Left ventricle myocardium inferior (tissue), 1 donor: ENCODE results near the gene RACGAP1. TPM values are rescaled to one million over a fixed set of nuclear protein-coding genes. Genes with fewer than 3 reads are reported as not detected.

Source experiments
- DNase-seq: peaks from one replicate; pipeline ENCODE4 v3.0.0-alpha.2; 2020
- H3K27ac ChIP-seq: fragments of 200-600 bp; replicated peaks from 2 replicates; pipeline ENCODE4 v1.8.0; 2021
- H3K27me3 ChIP-seq: fragments of 200-600 bp; 2 replicates; pipeline ENCODE4 v1.8.0; 2021; ENCODE audit warnings: low read depth
- H3K36me3 ChIP-seq: fragments of 200-600 bp; 2 replicates; pipeline ENCODE4 v1.8.0; 2021
- H3K4me1 ChIP-seq: fragments of 200-600 bp; 2 replicates; pipeline ENCODE4 v1.8.0; 2021
- H3K4me3 ChIP-seq: fragments of 200-600 bp; 2 replicates; pipeline ENCODE4 v1.8.0; 2021; ENCODE audit warnings: mild to moderate bottlenecking, moderate library complexity
- H3K9me3 ChIP-seq: fragments of 200-600 bp; replicated peaks from 2 replicates; pipeline ENCODE4 v1.8.0; 2021
- intact Hi-C: fragments of 100-400 bp; cut with micrococcal nuclease; formaldehyde crosslinking; loops from one replicate; pipeline ENCODE4 v1.11.0; 2022
- total RNA-seq: library from RNA; stranded (reverse); fragmentation: NEBNext Ultra II Directional; extraction: Animal tissue kit (Norgen Biotek cat#: 25700); gene quantifications from one replicate; pipeline ENCODE4 v1.2.1, GENCODE V29; 2021
- TF ChIP-seq, protein P1 (sequence below): fragments of 200-600 bp; IDR thresholded peaks from 2 replicates; pipeline ENCODE4 v1.8.0; 2021; ENCODE audit warnings: antibody characterized with exemption, mild to moderate bottlenecking, borderline replicate concordance
- donor health status: DM: no; HTN: yes; CAD: no; lungs with severe emphysema.

The RACGAP1 gene
- total RNA-seq, 1 donor from 2014 or later: 5.4 TPM

DNA sequence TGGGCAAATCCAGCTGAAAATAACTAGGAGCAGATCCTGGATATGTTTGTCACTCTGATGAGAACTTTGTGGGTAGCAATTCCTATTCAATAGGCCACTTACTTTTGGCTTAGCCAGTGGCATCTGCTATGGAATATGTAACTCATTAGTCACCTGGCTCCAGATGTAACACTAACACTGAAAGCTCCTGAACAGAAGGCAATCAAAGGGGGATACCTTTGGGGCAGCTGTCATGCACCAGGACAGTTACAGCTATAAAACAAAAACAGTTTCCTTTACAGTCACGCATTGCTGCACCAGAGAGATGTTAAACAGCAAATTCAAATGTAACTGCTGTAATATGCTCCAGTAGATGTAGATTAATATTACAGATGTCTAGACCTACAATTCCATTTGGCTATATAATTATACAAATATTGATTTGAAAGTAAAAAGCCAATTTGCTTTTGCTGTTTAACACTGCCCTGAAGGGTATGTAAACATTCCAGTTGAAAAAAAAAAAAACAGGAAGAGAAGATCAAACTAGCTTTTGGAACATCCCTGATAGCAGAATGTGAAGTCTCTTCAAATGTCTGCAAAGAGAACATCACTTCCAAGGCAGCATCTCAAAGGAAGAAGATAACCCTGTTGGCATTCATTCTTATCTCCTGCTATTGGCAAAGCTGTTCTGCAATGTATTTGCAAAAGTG is 18.4 kb downstream of the RACGAP1 start:
- no peak for DNase-seq
- TF ChIP-seq, protein P1, sequence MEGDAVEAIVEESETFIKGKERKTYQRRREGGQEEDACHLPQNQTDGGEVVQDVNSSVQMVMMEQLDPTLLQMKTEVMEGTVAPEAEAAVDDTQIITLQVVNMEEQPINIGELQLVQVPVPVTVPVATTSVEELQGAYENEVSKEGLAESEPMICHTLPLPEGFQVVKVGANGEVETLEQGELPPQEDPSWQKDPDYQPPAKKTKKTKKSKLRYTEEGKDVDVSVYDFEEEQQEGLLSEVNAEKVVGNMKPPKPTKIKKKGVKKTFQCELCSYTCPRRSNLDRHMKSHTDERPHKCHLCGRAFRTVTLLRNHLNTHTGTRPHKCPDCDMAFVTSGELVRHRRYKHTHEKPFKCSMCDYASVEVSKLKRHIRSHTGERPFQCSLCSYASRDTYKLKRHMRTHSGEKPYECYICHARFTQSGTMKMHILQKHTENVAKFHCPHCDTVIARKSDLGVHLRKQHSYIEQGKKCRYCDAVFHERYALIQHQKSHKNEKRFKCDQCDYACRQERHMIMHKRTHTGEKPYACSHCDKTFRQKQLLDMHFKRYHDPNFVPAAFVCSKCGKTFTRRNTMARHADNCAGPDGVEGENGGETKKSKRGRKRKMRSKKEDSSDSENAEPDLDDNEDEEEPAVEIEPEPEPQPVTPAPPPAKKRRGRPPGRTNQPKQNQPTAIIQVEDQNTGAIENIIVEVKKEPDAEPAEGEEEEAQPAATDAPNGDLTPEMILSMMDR: no peak
- Histone ChIP-seq H3K36me3 (no peaks in the 10 kb centered on the region), H3K27ac (no peak overlapping the region), H3K27me3 (no peaks in the 10 kb centered on the region), H3K9me3 (no peaks in the 10 kb centered on the region), H3K4me1 (peaks cover 13% of the 10 kb centered on the region), H3K4me3 (no peak overlapping the region)
- intact Hi-C loops: no loop called here

DNA sequence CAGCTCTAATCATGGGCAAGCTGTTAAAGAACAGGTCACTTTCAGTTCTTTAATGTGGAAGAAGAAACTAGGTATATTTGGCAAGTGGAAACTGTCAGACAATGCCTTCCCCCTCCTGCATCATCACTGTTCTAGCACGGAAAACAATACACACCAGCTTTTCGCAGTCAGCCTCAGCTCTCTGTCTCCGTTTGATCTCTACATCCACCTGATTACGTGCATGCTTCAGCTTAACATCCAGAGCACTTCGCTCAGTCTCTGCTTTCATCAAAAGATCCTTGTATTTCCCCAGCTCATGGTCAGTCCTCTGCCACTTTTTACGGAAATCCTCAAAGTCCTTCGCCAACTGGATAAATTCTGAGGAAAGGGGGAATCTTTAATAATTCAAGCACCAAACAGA is 19.0 kb downstream of the RACGAP1 start:
- no peak for DNase-seq
- Histone ChIP-seq H3K36me3 (no peaks in the 10 kb centered on the region), H3K9me3 (no peaks in the 10 kb centered on the region), H3K27me3 (no peaks in the 10 kb centered on the region), H3K27ac (no peak overlapping the region), H3K4me1 (peaks cover 13% of the 10 kb centered on the region), H3K4me3 (no peak overlapping the region)
- TF ChIP-seq, protein P1: no peak
- intact Hi-C loops: no loop called here

DNA sequence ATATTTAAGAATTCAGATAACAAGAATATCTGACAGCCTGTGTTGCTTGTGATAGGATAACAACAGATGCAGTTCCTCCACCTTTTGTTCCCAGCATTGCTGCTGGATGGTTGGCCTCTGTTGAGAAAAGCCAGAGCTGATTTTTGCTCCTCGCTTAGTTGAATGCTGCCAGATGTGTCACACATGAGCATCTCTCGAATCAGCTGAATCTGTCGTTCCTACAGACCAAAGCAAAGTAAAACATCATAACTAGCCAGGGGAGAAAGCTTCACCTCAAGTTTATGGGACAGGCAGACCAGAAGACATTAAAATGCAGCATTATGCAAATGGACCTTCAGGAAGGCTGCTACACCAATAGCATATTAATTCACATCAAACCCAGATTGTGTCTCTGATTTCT is 20.1 kb downstream of the RACGAP1 start:
- peaks cover 13% of the 10 kb centered on the region for H3K4me1 ChIP-seq
- TF ChIP-seq, protein P1: no peak
- H3K36me3 ChIP-seq: no peaks in the 10 kb centered on the region
- no peaks in the 10 kb centered on the region for H3K9me3 ChIP-seq
- no peaks in the 10 kb centered on the region for H3K27me3 ChIP-seq
- DNase-seq: no peak
- H3K4me3 ChIP-seq: no peak overlapping the region
- intact Hi-C loops: no loop called here
- no peak overlapping the region for H3K27ac ChIP-seq

DNA sequence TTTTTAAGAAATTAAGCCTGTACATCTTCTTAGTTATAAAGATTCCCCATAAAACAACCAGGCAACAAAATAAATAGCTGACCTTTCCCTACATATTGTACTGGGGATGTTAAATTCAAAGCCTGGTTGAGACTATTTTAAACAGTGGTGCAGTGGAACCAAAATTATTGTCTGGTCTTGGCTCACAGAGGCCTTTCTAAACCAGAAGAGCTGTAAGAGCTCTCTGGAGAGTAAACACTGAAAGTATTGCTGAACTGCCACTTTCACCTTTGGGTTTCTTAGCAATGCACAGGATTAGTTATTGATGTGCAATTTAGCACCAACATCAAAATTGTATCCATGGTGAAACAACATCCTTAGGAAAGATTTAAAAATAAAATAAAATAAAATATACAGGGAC is 20.6 kb downstream of the RACGAP1 start:
- TF ChIP-seq, protein P1: no peak
- no peaks in the 10 kb centered on the region for H3K9me3 ChIP-seq
- no peak for DNase-seq
- no peaks in the 10 kb centered on the region for H3K27me3 ChIP-seq
- intact Hi-C loops: no loop called here
- H3K4me1 ChIP-seq: peaks cover 13% of the 10 kb centered on the region
- H3K4me3 ChIP-seq: no peak overlapping the region
- H3K36me3 ChIP-seq: no peaks in the 10 kb centered on the region
- H3K27ac ChIP-seq: no peak overlapping the region

DNA sequence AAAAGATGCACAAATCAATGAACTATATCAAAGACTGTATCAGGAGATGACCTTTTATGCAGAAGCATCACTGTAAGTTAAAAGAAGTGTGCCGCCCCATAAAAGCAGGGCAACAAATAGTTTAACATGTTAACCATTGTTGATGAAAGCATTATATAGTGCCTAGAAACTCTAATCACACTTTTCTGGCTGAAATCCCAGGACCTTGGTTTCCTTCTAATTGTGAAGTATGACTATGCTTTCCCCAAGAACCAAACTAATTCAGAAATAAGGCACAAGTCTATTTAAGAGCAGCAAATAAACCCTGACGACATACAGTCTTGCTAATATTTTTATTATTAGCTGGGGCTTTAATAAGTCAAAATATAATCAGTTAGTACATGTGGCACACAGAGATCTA is 21.7 kb downstream of the RACGAP1 start:
- no peaks in the 10 kb centered on the region for H3K27me3 ChIP-seq
- H3K4me1 ChIP-seq: peaks cover 13% of the 10 kb centered on the region
- H3K36me3 ChIP-seq: peaks cover 2% of the 10 kb centered on the region
- no peak overlapping the region for H3K27ac ChIP-seq
- H3K4me3 ChIP-seq: no peak overlapping the region
- H3K9me3 ChIP-seq: no peaks in the 10 kb centered on the region
- no peak for DNase-seq
- TF ChIP-seq, protein P1: no peak
- intact Hi-C loops: no loop called here
